Adrenal gland (tissue), 12 donors: ENCODE data around the gene TMEM26. TPM values are rescaled to one million over a fixed set of nuclear protein-coding genes. Genes with fewer than 3 reads are reported as not detected.

Source experiments
- DNase-seq, 7 donors: peaks; one replicate each; pipeline ENCODE4 v3.0.0-alpha.2; 2019 to 2020
- H3K27ac ChIP-seq, 5 donors: fragments of 200-600 bp; sonication (generic) in 4 of 5; 1 replicate in 3 of 5; 2 replicates in 2 of 5; pipeline versions ENCODE4 v1.5.1 to v1.8.0; 2016 to 2020; ENCODE audit warnings: mild to moderate bottlenecking in 1 of 5
- H3K27me3 ChIP-seq: fragments of 200-600 bp; 2 replicates; pipeline ENCODE4 v1.8.0; 2021
- H3K36me3 ChIP-seq, 2 donors: fragments of 200-600 bp; replicated peaks in 1 of 2; 1 replicate in 1 of 2; 2 replicates in 1 of 2; pipeline versions ENCODE4 v1.5.1 to v1.8.0; 2018 to 2022
- H3K4me1 ChIP-seq, 2 donors: fragments of 200-600 bp; replicated peaks in 1 of 2; 1 replicate in 1 of 2; 2 replicates in 1 of 2; pipeline versions ENCODE4 v1.5.1 to v1.8.0; 2018 to 2021
- H3K4me3 ChIP-seq, 4 donors: fragments of 200-600 bp; sonication (generic) in 3 of 4; one replicate each; pipeline ENCODE4 v1.5.1; 2016 to 2018
- H3K9me3 ChIP-seq, 3 donors: fragments of 200-600 bp; sonication (generic) in 1 of 3; replicated peaks in 1 of 3; 1 replicate in 2 of 3; 2 replicates in 1 of 3; pipeline versions ENCODE4 v1.5.1 to v1.8.0; 2016 to 2021
- POLR2A ChIP-seq, 2 donors: fragments of 450-650 bp; IDR thresholded peaks; one replicate each; pipeline ENCODE4 v1.6.1; 2017; ENCODE audit warnings: antibody characterized with exemption in 2 of 2, mild to moderate bottlenecking in 2 of 2, moderate library complexity in 1 of 2
- WGBS, 4 donors: extraction: QIAGEN DNeasy Blood & Tissue Kit in 2 of 4; methylation state at CpG; one replicate each; pipeline versions ENCODE4 v1.1.5 to v1.1.7; 2013 to 2017; 5-methylcytosine and 5-hydroxymethylcytosine counted together
- intact Hi-C, 2 donors: fragments of 100-400 bp; cut with DNase I; formaldehyde crosslinking; loops; one replicate each; pipeline versions ENCODE4 v1.14.1 to v1.15.0; 2022 to 2023
- polyA plus RNA-seq, 3 donors: library from polyadenylated mRNA; stranded (reverse); fragments of 200-250 nt in 2 of 3; fragments of 350-450 nt in 1 of 3; fragmentation: Illumina TruSeq in 1 of 3; extraction: RNeasy Lipid Tissue Mini Kit (QIAGEN cat#74804) in 1 of 3; gene quantifications; one replicate each; pipeline ENCODE4 v1.2.3, GENCODE V29; 2013 to 2014
- total RNA-seq, 9 donors: library from RNA; depleted of rRNA in 4 of 9; stranded (reverse); fragments of >200 nt in 4 of 9; fragments of 120-200 nt in 1 of 9; fragmentation: NEBNext Ultra II Directional in 1 of 9; extraction: Animal tissue kit (Norgen Biotek cat#: 25700) in 1 of 9; gene quantifications; one replicate each; pipeline versions ENCODE4 v1.1.0 to v1.2.4, GENCODE V29; 2013 to 2023
- TF ChIP-seq, protein P1 (sequence below), 6 experiments: fragments of 450-650 bp in 4 of 6; fragments of 200-600 bp in 2 of 6; sonication (generic) in 1 of 6; IDR thresholded peaks; 1 replicate in 5 of 6; 2 replicates in 1 of 6; pipeline versions ENCODE4 v1.5.1 to v1.8.0; 2016 to 2021; ENCODE audit warnings: antibody characterized with exemption in 6 of 6, mild to moderate bottlenecking in 2 of 6, moderate library complexity in 1 of 6
- donor health status: healthy with polysubstance abuse.
- donor health status: Bipolar disorder and iron deficiency.
- donor health status: DM: yes; HTN: yes; CAD: no.
- donor health status: DM: no; HTN: no; CAD: no.
- donor health status: DM: no; HTN: no; CAD: no.
- donor health status: DM: yes; HTN: yes; CAD: no.

The TMEM26 gene
- total and polyA plus RNA-seq, 12 donors, result 0.36 to 51.7 (median 1.9) TPM

DNA sequence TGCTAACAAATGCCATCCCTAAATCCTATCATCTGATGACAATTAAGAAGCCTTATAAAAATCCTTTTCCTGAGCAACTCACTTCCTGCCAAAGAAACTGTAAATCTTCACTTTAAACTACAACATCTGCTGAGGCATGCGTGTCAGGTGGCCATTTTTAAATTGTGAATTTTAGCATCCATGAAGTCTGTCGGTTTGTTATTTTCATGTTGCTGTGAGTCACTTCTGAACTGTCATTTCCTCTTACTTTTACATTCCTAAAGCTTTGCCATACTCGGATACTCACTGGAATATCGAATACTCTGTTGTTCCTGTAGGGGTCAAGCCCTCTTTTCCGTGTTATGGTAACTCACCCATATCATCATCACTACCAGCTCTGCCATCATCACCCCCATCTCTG, 34.3 kb upstream of the TMEM26 start:
- Histone ChIP-seq H3K36me3 (no peaks in the 10 kb centered on the region), H3K4me1 (no peaks in the 10 kb centered on the region), H3K9me3 (no peaks in the 10 kb centered on the region), H3K27ac (no peak overlapping the region), H3K27me3 (no peaks in the 10 kb centered on the region), H3K4me3 (no peak overlapping the region)
- 62 to 90% (median 76%) methylated on average over 5 of the region's 5 CpGs for WGBS, 4 donors
- no peak for DNase-seq
- intact Hi-C loops, result no loop called here
- TF ChIP-seq POLR2A (IDR thresholded peaks at IDR 0.05), result no peak
- TF ChIP-seq, protein P1, sequence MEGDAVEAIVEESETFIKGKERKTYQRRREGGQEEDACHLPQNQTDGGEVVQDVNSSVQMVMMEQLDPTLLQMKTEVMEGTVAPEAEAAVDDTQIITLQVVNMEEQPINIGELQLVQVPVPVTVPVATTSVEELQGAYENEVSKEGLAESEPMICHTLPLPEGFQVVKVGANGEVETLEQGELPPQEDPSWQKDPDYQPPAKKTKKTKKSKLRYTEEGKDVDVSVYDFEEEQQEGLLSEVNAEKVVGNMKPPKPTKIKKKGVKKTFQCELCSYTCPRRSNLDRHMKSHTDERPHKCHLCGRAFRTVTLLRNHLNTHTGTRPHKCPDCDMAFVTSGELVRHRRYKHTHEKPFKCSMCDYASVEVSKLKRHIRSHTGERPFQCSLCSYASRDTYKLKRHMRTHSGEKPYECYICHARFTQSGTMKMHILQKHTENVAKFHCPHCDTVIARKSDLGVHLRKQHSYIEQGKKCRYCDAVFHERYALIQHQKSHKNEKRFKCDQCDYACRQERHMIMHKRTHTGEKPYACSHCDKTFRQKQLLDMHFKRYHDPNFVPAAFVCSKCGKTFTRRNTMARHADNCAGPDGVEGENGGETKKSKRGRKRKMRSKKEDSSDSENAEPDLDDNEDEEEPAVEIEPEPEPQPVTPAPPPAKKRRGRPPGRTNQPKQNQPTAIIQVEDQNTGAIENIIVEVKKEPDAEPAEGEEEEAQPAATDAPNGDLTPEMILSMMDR (IDR thresholded peaks at IDR 0.05), result no peak

GRCh38 chr10:61486738-61487396, 33.7 kb upstream of the TMEM26 start:
- DNase-seq, result no peak
- Histone ChIP-seq H3K4me3 (no peak overlapping the region), H3K27me3 (no peaks in the 10 kb centered on the region), H3K36me3 (no peaks in the 10 kb centered on the region), H3K27ac (no peak overlapping the region), H3K4me1 (no peaks in the 10 kb centered on the region), H3K9me3 (no peaks in the 10 kb centered on the region)
- intact Hi-C loops, result no loop called here
- no peak for TF ChIP-seq POLR2A (IDR thresholded peaks at IDR 0.05)
- TF ChIP-seq, protein P1 (IDR thresholded peaks at IDR 0.05), result no peak
- WGBS, 4 donors, result 85 to 93% (median 87%) methylated on average over 2 of the region's 2 CpGs

- no peak overlapping the region for H3K27ac ChIP-seq
- H3K4me1 ChIP-seq, result no peaks in the 10 kb centered on the region
- intact Hi-C loops, result no loop called here
- no peak for DNase-seq
- TF ChIP-seq, protein P1 (IDR thresholded peaks at IDR 0.05), result no peak
- TF ChIP-seq POLR2A (IDR thresholded peaks at IDR 0.05), result no peak
- H3K36me3 ChIP-seq, result no peaks in the 10 kb centered on the region
- H3K9me3 ChIP-seq, result no peaks in the 10 kb centered on the region
- 67 to 85% (median 75%) methylated on average over 1 of the region's 1 CpG for WGBS, 4 donors
- no peaks in the 10 kb centered on the region for H3K27me3 ChIP-seq
- no peak overlapping the region for H3K4me3 ChIP-seq
These were observed 33.1 kb upstream of the TMEM26 start for GRCh38 chr10:61486251-61486650.

DNA sequence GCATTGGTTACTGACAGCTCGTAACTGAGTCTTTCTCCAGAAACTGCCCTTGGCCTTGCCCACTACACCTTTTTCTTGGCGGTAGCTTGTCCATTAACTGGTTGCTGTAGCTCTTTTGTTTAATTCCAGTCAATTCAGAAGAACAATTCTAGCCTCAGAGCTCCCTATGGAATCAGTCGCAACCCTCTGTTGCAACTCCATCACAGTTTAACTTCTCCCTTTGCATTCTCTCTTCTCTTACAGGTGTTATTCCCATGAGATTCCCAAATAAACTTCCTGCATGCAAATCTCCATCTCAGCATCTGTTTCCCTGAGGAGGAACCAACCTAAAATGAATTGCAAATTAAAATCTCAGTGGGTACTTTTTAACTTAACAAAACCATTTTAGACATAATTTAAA, 28.4 kb upstream of the TMEM26 start:
- no peak for DNase-seq
- intact Hi-C loops, result no loop called here
- Histone ChIP-seq H3K4me1 (no peaks in the 10 kb centered on the region), H3K27ac (no peak overlapping the region), H3K4me3 (no peak overlapping the region), H3K27me3 (no peaks in the 10 kb centered on the region), H3K36me3 (no peaks in the 10 kb centered on the region), H3K9me3 (no peaks in the 10 kb centered on the region)
- no peak for TF ChIP-seq POLR2A (IDR thresholded peaks at IDR 0.05)
- TF ChIP-seq, protein P1 (IDR thresholded peaks at IDR 0.05), result no peak
- WGBS, 4 donors, result 83 to 87% (median 85%) methylated on average over 3 of the region's 3 CpGs
